HG03175 (cell line): ENCODE measurements around the gene CD151.

Source experiments
- ATAC-seq: cut with Tn5 transposase; IDR thresholded peaks from one replicate; pipeline ENCODE4 v1.9.1; 2021; ENCODE audit warnings: mild to moderate bottlenecking, moderate library complexity; ENCODE audit not compliant: unreplicated experiment

Gene CD151

DNA sequence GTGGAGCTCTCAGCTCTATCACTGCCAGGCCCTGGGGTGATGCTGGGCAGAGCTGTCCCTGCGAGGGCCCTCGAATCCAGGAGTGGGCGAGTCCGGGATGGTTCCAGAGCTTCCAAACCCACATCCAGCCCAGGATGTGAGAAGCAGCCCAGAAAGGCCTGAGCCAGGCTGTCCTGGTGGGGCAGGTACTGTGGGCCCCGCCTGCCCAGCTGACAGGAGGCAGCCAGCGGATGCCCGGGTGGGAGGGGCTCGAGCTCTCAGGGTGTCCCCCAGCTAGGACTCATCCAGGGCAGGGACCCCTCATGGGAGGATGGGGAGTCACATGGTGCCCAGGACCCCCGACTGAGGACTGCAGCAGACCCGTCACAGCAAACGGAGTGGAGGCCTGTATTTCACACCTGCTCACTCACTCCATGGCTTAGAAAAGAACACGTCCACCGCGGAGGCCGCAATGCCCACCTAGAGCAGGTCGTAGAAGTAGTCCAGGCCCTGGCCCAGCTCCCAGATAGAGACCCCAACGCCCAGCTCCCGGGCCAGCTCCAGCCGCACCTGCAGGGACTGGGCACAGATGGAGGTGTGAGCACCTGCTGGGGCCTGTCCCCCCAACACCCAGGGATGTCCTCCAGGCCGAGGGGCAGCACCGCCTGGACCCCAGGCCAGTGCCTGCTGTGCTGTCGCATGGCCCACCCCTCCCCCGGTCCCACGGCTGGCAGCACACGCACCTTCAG is 36.8 kb downstream of the CD151 start:
- no peak for ATAC-seq

DNA sequence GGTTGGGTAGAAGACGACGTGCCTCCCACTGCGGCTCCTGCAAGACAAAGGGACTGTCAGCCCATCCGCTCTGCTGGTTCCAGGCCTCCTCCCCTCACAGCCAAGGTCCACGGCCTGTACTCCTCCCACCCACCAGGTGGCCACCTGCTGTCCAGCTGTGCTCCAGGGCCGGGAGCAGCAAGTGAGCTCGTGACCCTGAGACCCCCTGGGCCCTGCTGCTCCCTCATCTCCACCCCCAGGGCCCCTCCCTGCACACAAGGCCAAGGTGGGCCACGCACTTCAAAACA is 37.3 kb downstream of the CD151 start:
- ATAC-seq: no peak

DNA sequence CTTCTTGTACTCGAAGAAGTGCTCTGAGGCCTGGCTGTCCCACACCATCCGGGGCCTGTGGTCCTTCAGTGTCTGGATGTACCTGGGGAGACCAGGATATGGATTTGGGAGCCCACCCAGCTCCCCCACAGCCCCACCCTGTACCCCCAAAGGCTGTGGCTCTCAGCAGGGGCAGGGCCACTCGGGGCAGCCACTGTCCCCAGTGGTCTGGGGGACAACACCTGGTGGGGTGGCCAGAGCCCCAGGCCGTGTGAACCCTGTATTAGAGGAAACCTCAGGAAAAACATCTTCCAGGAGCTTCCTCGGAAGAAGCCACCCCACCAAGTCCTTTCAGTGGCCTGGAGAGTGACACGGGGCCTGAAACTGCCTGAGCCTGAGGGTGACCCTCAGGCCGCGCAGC is 37.7 kb downstream of the CD151 start:
- no peak for ATAC-seq

DNA sequence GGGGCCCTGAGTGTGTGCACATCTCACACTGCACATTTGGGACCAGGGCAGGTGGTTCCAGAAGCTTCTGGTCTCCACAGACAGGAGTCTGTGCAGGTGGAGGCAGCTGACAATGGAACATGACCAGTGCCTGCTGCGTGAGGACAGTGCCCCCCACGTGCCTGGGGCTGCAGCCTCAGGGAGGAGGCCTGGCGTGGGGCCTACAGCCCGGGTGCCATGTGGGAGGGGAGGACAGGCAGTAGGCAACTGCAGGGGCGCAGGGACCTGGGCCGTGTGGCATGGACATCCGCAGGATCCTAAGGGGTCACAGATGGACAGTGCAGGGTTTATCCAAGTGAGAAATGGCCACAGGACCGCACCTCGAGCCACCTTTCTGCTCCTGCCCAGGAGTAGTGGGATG is 38.7 kb downstream of the CD151 start:
- ATAC-seq: no peak

DNA sequence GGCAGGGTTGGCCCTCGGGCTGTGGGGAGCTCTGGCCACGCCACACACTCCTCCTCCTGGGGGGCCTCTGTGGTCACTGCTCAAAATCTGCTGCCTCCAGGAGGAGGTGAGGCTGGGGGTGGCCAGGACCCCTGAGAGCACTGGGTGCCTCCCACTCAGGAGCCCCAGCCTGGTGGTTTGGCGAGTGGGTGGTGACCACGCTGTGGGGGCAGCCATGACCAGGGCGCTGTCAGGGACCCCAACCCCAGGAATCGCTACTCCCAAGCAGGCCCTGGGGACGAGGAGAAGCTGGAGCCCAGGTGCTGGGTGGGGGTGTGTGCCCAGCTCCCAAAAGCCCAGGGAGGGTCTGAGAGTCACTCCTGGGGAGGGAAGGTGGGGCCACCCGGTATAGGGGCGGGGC is 40.0 kb downstream of the CD151 start:
- ATAC-seq: no peak

DNA sequence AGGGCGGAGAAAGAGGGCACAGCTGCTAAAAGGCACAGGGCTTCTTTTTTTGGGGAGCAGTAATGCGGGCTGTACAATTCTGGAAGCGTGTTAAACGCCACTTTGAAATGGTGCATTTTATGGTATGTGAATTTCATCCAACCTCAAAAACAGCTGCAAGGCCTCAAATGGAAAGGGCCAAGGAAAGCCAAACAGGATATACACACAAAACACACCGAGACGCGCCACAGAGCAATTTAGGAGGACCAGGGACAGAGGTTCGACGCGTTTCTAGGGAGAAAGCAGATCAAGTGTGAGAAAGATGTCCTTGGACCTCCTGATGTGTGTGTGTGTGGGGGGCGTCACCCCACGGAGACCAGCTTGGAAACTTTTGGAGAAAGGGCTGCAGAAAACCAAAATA is 41.0 kb downstream of the CD151 start:
- ATAC-seq: no peak

DNA sequence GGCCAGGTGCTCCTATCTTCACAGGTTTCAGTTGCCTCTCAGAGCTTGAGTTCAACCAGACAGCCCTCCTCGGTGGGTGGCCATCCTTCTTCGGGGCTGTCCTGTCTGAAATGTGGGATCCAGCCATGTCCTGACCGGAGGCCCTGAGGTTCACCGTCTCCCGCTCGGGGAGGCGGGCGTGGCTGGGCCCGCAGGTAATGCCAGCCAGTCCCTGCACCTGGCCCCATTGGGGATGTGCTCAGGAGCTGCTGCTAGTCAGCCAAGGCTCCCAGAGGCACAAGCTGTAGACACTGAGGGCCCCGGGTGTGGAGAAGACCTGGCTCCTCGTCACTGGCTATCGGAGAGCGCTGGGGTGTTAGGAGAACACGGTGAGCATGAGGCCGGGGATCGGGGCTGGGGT is 42.5 kb downstream of the CD151 start:
- no peak for ATAC-seq

DNA sequence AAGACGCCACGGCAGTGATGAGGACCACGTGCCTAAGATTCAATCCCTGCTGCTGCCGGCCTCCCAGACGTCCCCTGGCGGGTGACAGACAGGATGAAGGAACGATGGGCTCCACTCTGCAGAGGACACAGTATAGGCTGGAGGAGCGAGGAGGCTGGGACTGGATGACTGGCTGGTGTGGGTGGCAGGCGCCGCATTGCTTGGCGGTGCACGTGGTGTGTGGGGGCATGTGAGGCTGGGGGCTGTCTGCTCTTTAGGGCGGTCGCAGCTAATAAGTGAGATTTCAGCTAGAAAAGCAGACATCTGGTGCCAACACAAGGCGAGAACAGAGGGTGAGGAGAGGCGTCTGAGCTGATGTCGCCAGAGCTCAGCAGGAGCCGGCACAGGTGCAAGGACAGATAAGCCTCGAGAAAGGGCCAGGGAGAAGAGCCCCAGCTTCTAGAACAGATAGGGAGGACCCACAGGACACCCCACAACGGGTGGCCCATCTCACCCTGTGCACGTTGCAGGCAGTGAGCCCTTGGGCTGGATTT is 43.1 kb downstream of the CD151 start:
- ATAC-seq: no peak

DNA sequence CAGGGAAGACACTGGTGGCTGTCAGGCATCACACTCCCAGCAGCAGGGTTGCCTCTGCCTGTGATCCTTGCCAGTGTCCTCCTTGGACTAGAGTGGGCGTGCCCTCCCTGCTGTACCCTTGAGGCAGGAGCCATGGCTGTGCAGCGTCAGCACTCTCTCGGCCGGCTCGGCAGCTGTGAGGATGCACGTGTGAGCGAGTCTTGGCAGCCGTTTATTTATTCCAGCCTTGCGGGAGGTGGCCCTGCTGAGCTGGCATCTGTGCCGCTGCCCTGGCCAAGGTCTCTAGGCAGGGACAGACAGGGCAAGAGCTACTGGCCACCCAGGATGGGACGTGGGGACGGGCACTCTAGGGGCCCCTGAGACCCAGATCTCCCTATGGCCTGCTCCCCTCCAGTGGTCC is 43.8 kb downstream of the CD151 start:
- ATAC-seq: no peak

DNA sequence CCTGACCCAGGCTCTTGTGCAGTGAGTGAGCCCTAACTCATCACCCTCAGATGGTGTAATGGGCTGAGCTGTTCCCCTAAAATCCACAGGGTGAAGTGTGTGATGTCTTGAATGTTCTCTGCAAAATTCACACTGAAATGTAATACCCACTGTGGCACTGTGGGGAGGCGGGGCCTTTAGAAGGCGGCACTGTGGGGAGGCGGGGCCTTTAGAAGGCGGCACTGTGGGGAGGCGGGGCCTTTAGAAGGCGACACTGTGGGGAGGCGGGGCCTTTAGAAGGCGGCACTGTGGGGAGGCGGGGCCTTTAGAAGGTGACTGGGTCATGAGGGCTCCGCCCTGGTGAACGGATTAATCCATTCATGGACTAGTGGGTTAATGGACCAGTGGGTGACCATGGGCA is 44.8 kb downstream of the CD151 start:
- no peak for ATAC-seq

DNA sequence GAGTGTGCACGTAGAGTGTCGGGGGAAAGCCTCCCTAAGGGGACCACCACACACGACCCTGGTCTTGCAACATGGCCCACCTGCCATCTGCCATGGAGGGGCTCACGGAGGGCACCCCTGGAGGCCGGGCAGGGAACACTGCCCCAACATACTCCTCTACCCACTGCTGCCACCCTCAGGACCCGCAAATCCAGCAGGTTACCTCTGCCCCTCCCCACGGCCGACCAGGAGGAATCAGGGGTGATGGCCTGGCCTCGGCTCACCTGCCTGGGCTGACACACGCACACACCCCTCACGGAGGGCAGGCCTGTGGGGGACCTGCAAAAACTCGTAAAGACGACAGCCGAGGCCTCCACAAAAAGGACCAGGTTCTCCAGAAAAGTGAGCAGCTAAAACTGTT is 47.7 kb downstream of the CD151 start:
- no peak for ATAC-seq

DNA sequence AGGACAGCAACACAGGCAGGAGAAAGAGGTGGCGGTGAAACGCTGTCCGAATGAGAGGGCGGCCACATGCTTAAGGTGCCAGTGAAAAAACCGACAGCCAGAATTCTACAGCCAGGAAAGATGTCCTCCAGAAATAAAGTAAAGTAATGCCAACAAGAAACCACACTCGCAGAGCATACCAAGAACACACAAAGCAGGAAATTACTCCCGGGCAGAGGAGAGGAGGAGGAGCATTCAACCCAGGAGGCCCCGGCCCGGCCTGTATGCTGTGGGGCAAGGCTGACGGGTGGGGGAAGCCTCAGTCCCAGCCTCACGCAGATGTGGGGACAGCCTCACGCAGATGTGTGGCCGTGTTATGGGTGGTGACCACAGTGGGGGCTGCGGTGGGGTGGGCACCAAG is 49.8 kb downstream of the CD151 start:
- no peak for ATAC-seq

DNA sequence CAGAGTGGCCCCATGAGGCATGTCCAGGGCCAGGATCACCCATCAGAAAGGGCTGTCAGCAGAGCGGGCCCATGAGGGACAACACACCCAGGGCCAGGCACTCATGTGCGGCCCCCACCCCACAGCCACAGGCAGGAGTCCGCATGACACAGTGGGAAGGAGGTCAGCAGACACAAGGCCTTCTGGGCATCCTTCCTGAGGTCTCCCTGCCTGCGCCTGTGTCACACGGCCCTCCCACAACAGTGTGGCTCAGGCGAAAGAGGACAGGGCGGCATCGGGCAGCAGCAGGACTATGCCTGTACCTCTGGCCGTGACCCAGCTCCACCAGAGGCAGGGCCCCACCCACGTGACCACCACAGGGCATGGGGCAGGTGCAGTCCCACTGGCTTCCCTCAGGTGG is 50.8 kb downstream of the CD151 start:
- ATAC-seq: no peak

DNA sequence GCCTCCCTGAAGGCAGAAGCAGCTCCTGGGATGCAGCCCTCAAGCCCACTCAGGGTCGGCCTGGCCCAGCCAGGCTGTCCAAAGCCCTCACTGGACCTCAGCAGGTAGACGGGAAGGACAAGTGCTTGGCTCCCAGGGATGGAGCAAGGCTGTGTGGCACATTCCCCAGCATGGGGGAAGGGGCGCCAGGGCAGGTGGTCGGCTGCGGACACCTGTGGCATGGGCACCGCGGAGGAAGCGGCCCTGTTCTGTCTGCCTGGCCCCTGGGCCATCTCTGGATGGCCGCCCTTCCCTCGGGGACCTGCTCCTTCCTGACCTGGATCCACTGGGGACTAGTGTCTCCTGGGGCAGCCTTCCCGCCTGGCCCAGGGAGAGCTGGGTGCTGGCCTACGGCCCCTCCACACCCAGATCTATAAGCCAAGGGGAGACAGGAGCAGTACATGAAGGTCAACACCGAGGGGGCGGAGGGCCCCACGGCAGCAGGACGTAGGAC is 51.9 kb downstream of the CD151 start:
- no peak for ATAC-seq

DNA sequence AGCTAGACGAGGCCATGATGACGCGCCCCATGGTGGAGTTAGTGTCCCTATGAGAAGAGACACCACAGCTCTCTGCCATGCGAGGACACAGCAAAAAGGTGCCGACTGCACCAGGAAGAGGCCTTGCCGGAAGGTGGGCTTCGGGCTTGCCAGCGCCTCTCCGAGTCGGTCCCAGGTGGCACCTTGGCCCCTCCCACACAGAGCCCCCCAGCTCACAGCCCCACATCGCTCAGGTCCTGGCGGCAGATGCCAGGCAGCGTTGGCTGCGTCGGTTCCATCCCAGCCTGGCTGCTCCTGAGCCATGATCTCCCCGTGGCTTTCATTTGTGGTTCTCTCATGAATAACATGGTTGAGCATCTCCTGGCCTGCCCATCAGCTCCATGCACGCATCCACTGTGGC is 53.8 kb downstream of the CD151 start:
- no peak for ATAC-seq

DNA sequence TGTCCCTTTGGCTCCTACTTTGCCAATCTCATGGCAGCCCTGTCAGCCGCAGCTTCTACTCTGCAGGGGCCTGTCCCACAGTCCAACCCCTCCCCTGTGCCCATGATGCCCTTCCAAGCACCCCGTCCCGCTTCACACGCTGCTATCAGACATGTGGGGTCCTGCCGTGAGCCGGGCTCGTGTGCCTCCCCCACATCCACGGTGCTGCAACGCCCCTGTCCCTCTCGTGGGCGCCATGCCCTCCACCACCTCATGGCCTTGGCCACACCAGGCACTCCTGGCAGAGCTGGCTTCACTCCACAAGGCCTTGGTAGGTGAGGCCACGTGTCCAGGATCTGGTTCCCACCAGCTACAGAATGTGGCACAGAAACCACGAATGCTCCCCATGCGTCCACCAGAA is 54.8 kb downstream of the CD151 start:
- no peak for ATAC-seq
